DOHH2 (cell line): ENCODE results near the gene AKNA.

Source experiments
- H3F3A ChIP-seq: fragments of 200-600 bp; sonication (generic), shearing (Covaris generic); 2 replicates; pipeline ENCODE4 v1.6.0; 2016; ENCODE audit warnings: antibody characterized with exemption, mild to moderate bottlenecking; ENCODE audit not compliant: control insufficient read depth, insufficient read depth
- H3K27ac ChIP-seq: fragments of 200-600 bp; sonication (generic); 2 replicates; pipeline ENCODE4 v1.5.1; 2014; ENCODE audit warnings: low read depth, mild to moderate bottlenecking, low read length, moderate library complexity
- H3K27me3 ChIP-seq: fragments of 200-600 bp; sonication (generic); 2 replicates; pipeline ENCODE4 v1.6.1; 2014; ENCODE audit warnings: mild to moderate bottlenecking, low read length, mixed read lengths; ENCODE audit not compliant: control insufficient read depth
- H3K36me3 ChIP-seq: fragments of 200-600 bp; sonication (generic); 2 replicates; pipeline ENCODE4 v1.6.1; 2014; ENCODE audit warnings: mild to moderate bottlenecking, low read length, moderate library complexity, mixed read lengths; ENCODE audit not compliant: control insufficient read depth
- H3K4me1 ChIP-seq: fragments of 200-600 bp; sonication (generic); 2 replicates; pipeline ENCODE4 v1.6.1; 2014; ENCODE audit warnings: mild to moderate bottlenecking, low read length, mixed read lengths; ENCODE audit not compliant: control insufficient read depth
- H3K4me2 ChIP-seq: fragments of 200-600 bp; sonication (generic); 2 replicates; pipeline ENCODE4 v1.6.0; 2014; ENCODE audit warnings: mild to moderate bottlenecking, low read length, moderate library complexity
- H3K4me3 ChIP-seq: fragments of 200-600 bp; sonication (generic); 2 replicates; pipeline ENCODE4 v1.5.1; 2014; ENCODE audit warnings: mild to moderate bottlenecking, low read length, mixed read lengths
- H3K79me2 ChIP-seq: fragments of 200-600 bp; sonication (generic); 2 replicates; pipeline ENCODE4 v1.6.1; 2014; ENCODE audit warnings: mild to moderate bottlenecking, low read length, mixed read lengths; ENCODE audit not compliant: control insufficient read depth
- H3K9me2 ChIP-seq: fragments of 200-600 bp; sonication (generic); replicated peaks from 2 replicates; pipeline ENCODE4 v1.6.1; 2014; ENCODE audit warnings: mild to moderate bottlenecking, low read length, mixed read lengths; ENCODE audit not compliant: control insufficient read depth
- H3K9me3 ChIP-seq: fragments of 200-600 bp; sonication (generic); 2 replicates; pipeline ENCODE4 v1.6.1; 2014; ENCODE audit warnings: antibody characterized with exemption, low read length, mixed read lengths; ENCODE audit not compliant: control insufficient read depth, insufficient read depth
- H4K20me1 ChIP-seq: fragments of 200-600 bp; sonication (generic); 2 replicates; pipeline ENCODE4 v1.6.0; 2014; ENCODE audit warnings: low read depth, mild to moderate bottlenecking, antibody characterized with exemption, low read length, moderate library complexity; ENCODE audit not compliant: control insufficient read depth, insufficient read depth
- CTCF ChIP-seq: fragments of 200-600 bp; sonication (generic); IDR thresholded peaks from one replicate; pipeline ENCODE4 v1.5.1; 2014; ENCODE audit warnings: antibody characterized with exemption, mild to moderate bottlenecking, low read depth, low read length; ENCODE audit not compliant: poor library complexity, severe bottlenecking
- EZH2phosphoT487 ChIP-seq: fragments of 200-600 bp; sonication (generic); IDR thresholded peaks from 2 replicates; pipeline ENCODE4 v1.6.1; 2017; ENCODE audit warnings: borderline replicate concordance, mild to moderate bottlenecking, antibody characterized with exemption, low read length, moderate library complexity, mixed read lengths

The AKNA gene

GRCh38 chr9:114384836-114385396 lies 2.9 kb downstream of the AKNA start:
- peaks cover 97% of the 10 kb centered on the region for H3K36me3 ChIP-seq
- H4K20me1 ChIP-seq = peaks cover 4% of the 10 kb centered on the region; the same call in 1 of the 2 replicates
- H3K79me2 ChIP-seq = peaks cover 99% of the 10 kb centered on the region
- H3F3A ChIP-seq = peaks cover 25% of the 10 kb centered on the region
- no peaks in the 10 kb centered on the region for H3K9me3 ChIP-seq
- TF ChIP-seq CTCF (peak; percentile 18), EZH2phosphoT487 (no peak)
- peak overlapping the region; percentile 78 for H3K4me3 ChIP-seq
- H3K27ac ChIP-seq = peak overlapping the region; percentile 95
- H3K4me1 ChIP-seq = peaks cover 79% of the 10 kb centered on the region
- peak overlapping the region; percentile 87 for H3K4me2 ChIP-seq
- no peaks in the 10 kb centered on the region for H3K27me3 ChIP-seq
- H3K9me2 ChIP-seq = no peaks in the 10 kb centered on the region

- peak overlapping the region; percentile 87 for H3K4me2 ChIP-seq
Measured at GRCh38 chr9:114384341-114384740, 3.4 kb downstream of the AKNA start.

GRCh38 chr9:114383521-114384231 lies 4.1 kb downstream of the AKNA start:
- Histone ChIP-seq H3K9me3 (no peaks in the 10 kb centered on the region), H4K20me1 (peaks cover 4% of the 10 kb centered on the region; the same call in 1 of the 2 replicates), H3F3A (peaks cover 25% of the 10 kb centered on the region), H3K4me3 (peak overlapping the region; percentile 78), H3K36me3 (peaks cover 97% of the 10 kb centered on the region), H3K27ac (peak overlapping the region; percentile 95), H3K9me2 (no peaks in the 10 kb centered on the region), H3K27me3 (no peaks in the 10 kb centered on the region), H3K4me2 (peak overlapping the region; percentile 87), H3K4me1 (peaks cover 79% of the 10 kb centered on the region), H3K79me2 (peaks cover 99% of the 10 kb centered on the region)
- no peak for TF ChIP-seq EZH2phosphoT487

More at GRCh38 chr9:114384341-114384740, 3.4 kb downstream of the AKNA start:
- Histone ChIP-seq H4K20me1 (peaks cover 4% of the 10 kb centered on the region; the same call in 1 of the 2 replicates), H3F3A (peaks cover 25% of the 10 kb centered on the region), H3K36me3 (peaks cover 97% of the 10 kb centered on the region), H3K9me3 (no peaks in the 10 kb centered on the region), H3K27me3 (no peaks in the 10 kb centered on the region), H3K79me2 (peaks cover 99% of the 10 kb centered on the region), H3K4me3 (peak overlapping the region; percentile 78), H3K27ac (peak overlapping the region; percentile 95), H3K9me2 (no peaks in the 10 kb centered on the region), H3K4me1 (peaks cover 79% of the 10 kb centered on the region)
- TF ChIP-seq EZH2phosphoT487 (no peak), CTCF (no peak)
